GM21723 (cell line): ENCODE results near the gene ZNF280B.
"Not testable (repeated sequence)": the region's sequence is repeated elsewhere in the genome, so short reads cannot be mapped to it uniquely, and the experiment has no call there.

Source experiments
- ATAC-seq: cut with Tn5 transposase; IDR thresholded peaks from one replicate; pipeline ENCODE4 v1.9.1; 2021; ENCODE audit warnings: mild to moderate bottlenecking, moderate library complexity; ENCODE audit not compliant: unreplicated experiment

ZNF280B gene

DNA sequence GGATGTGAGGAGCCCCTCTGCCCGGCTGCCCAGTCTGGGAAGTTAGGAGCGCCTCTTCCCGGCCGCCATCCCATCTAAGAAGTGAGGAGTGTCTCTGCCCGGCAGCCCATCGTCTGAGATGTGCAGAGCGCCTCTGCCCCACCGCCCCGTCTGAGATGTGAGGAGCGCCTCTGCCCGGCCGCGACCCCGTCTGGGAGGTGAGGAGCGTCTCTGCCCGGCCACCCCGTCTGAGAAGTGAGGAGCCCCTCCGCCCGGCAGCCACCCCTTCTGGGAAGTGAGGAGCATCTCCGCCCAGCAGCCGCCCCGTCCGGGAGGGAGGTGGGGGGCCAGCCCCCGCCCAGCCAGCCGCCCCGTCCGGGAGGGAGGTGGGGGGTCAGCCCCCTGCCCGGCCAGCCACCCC lies 66.9 kb downstream of the ZNF280B start:
- not testable (repeated sequence) for ATAC-seq

DNA sequence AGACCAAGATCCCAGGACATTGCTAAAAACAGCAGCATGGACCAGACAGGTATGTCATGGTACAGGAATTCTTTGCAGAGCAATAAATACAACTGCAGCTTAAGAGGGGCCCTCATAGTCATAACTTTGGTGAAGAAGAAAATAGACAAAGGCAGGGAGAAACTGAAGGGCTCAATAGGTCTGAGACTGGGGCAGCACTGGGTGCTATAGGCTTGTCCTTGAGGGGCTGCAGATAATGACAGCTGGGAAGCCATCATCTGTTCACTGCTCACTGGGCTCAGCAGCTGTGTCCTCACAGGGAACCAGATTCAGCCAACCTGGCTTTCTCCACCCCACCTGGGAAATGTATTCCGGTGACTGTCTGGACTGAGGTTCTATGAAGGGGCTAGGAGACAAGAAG lies 68.4 kb downstream of the ZNF280B start:
- ATAC-seq: no peak
